HEK293T (cell line): ENCODE measurements around the gene PREX1.

Experiments
- CTCF ChIA-PET: fragments of 350-600 bp; formaldehyde crosslinking; extraction: SDS; loops from one replicate; lab custom pipeline; 2021; ENCODE audit warnings: antibody characterized with exemption, inconsistent platforms; lab: Yijun Ruan, JAX
- POLR2A ChIA-PET: fragments of 350-600 bp; formaldehyde crosslinking; extraction: SDS; loops from one replicate; lab custom pipeline; 2020; ENCODE audit warnings: antibody characterized with exemption, inconsistent platforms; lab: Yijun Ruan, JAX
- DNase-seq: peaks from one replicate; pipeline ENCODE4 v3.0.0; 2012; ENCODE audit warnings: mixed read lengths; ENCODE audit errors: extremely low spot score
- ARNT ChIP-seq: fragments of 450-650 bp; IDR thresholded peaks from 2 replicates; pipeline ENCODE4 v1.6.1; 2017; ENCODE audit warnings: mild to moderate bottlenecking
- BHLHE40 ChIP-seq: fragments of 450-650 bp; IDR thresholded peaks from 2 replicates; pipeline ENCODE4 v1.6.1; 2016; ENCODE audit warnings: mild to moderate bottlenecking, moderate library complexity, borderline replicate concordance
- CTBP1 ChIP-seq: fragments of 450-650 bp; IDR thresholded peaks from 2 replicates; pipeline ENCODE4 v1.6.1; 2016; ENCODE audit warnings: borderline replicate concordance
- ELF4 ChIP-seq: fragments of 450-650 bp; IDR thresholded peaks from 2 replicates; pipeline ENCODE4 v1.6.1; 2017; ENCODE audit warnings: antibody characterized with exemption
- FOXA1 ChIP-seq: fragments of 450-650 bp; IDR thresholded peaks from 2 replicates; pipeline ENCODE4 v1.6.1; 2016; ENCODE audit warnings: mild to moderate bottlenecking
- FOXK2 ChIP-seq: fragments of 450-650 bp; IDR thresholded peaks from 2 replicates; pipeline ENCODE4 v1.6.1; 2016; ENCODE audit warnings: mild to moderate bottlenecking
- FOXM1 ChIP-seq: fragments of 450-650 bp; IDR thresholded peaks from 2 replicates; pipeline ENCODE4 v1.6.1; 2017; ENCODE audit warnings: mild to moderate bottlenecking, borderline replicate concordance
- HDGF ChIP-seq: fragments of 450-650 bp; IDR thresholded peaks from 2 replicates; pipeline ENCODE4 v1.6.1; 2017; ENCODE audit warnings: antibody characterized with exemption, borderline replicate concordance
- L3MBTL2 ChIP-seq: fragments of 450-650 bp; conservative IDR thresholded peaks from 2 replicates; pipeline ENCODE4 v1.6.1; 2016; ENCODE audit warnings: mild to moderate bottlenecking
- LEF1 ChIP-seq: fragments of 450-650 bp; IDR thresholded peaks from 2 replicates; pipeline ENCODE4 v1.6.1; 2017; ENCODE audit warnings: mild to moderate bottlenecking, borderline replicate concordance
- NFRKB ChIP-seq: fragments of 450-650 bp; IDR thresholded peaks from 2 replicates; pipeline ENCODE4 v1.6.1; 2016; ENCODE audit warnings: mild to moderate bottlenecking, moderate library complexity
- SP1 ChIP-seq: fragments of 450-650 bp; IDR thresholded peaks from 2 replicates; pipeline ENCODE4 v1.6.1; 2017
- SUZ12 ChIP-seq: fragments of 450-650 bp; IDR thresholded peaks from 2 replicates; pipeline ENCODE4 v1.6.1; 2016; ENCODE audit warnings: mild to moderate bottlenecking
- TARDBP ChIP-seq: fragments of 450-650 bp; IDR thresholded peaks from 2 replicates; pipeline ENCODE4 v1.6.1; 2016
- ZNF384 ChIP-seq: fragments of 450-650 bp; IDR thresholded peaks from 2 replicates; pipeline ENCODE4 v1.6.1; 2016
- TF ChIP-seq, protein P1 (sequence below): fragments of 450-650 bp; IDR thresholded peaks from 2 replicates; pipeline ENCODE4 v1.6.1; 2016

The PREX1 gene

DNA sequence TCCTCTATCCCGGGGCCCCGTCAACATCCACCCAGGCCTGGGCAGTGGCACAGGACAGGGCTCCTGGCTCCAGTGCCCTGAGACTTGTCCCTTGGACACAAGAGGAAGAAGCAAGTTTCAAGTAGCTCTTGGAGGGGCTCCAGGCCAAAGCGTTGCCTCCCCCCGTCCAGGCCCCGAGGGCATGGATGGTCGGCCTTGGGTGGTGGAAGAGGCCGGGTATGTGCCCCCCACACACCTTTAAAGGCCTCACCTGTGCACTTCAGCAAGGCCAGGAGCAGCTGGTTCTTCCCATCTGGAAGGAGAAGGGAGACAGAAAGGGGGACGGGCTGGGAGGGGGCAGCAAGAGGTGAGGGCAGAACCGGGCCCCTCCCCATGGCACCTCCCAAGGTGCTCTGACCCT, 190.3 kb downstream of the PREX1 start:
- DNase-seq = no peak
- ChIA-PET POLR2A (no interaction called here), CTCF (no interaction called here)
- TF ChIP-seq FOXA1 = no peak
- no peak for TF ChIP-seq L3MBTL2
- no peak for TF ChIP-seq HDGF
- TF ChIP-seq ZNF384 = no peak
- no peak for TF ChIP-seq TARDBP
- TF ChIP-seq FOXK2 = no peak
- TF ChIP-seq ARNT = no peak
- TF ChIP-seq ELF4 = no peak
- no peak for TF ChIP-seq FOXM1
- no peak for TF ChIP-seq BHLHE40

DNA sequence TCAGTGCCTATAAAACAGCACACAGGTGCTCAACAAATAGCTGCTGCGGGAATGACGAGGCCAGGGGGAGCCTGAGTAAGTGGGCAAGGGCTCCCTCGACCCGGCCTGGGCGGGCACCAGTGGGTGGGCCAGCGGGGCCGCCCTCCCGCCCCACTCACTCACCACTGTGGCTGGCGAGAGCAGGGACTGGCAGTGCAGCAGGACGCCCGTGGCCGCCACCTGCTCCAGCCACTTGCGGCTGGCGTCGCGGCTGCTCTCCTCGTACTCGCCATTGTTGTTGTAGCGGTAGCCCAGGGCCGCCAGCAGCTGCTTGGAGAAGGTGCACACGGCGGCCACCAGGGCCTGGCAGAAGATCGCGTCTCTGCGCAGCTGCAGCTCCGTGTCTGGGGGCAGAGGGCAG, 191.5 kb downstream of the PREX1 start:
- ChIA-PET CTCF (no interaction called here), POLR2A (no interaction called here)
- no peak for DNase-seq
- no peak for TF ChIP-seq L3MBTL2
- TF ChIP-seq, protein P1, sequence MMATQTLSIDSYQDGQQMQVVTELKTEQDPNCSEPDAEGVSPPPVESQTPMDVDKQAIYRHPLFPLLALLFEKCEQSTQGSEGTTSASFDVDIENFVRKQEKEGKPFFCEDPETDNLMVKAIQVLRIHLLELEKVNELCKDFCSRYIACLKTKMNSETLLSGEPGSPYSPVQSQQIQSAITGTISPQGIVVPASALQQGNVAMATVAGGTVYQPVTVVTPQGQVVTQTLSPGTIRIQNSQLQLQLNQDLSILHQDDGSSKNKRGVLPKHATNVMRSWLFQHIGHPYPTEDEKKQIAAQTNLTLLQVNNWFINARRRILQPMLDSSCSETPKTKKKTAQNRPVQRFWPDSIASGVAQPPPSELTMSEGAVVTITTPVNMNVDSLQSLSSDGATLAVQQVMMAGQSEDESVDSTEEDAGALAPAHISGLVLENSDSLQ = no peak
- TF ChIP-seq SP1 = no peak
- no peak for TF ChIP-seq ZNF384
- no peak for TF ChIP-seq SUZ12
- no peak for TF ChIP-seq TARDBP
- no peak for TF ChIP-seq NFRKB
- no peak for TF ChIP-seq BHLHE40
- no peak for TF ChIP-seq ARNT
- no peak for TF ChIP-seq HDGF
- no peak for TF ChIP-seq FOXA1
- no peak for TF ChIP-seq CTBP1
- no peak for TF ChIP-seq LEF1

- peak; percentile 88 for DNase-seq
- CTCF ChIA-PET = no interaction called here
- POLR2A ChIA-PET = no interaction called here
- TF ChIP-seq TARDBP (no peak), CTBP1 (no peak), HDGF (no peak), FOXK2 (no peak), LEF1 (no peak), NFRKB (no peak), FOXA1 (no peak), ARNT (no peak), ZNF384 (no peak), SUZ12 (no peak), BHLHE40 (no peak)
- TF ChIP-seq, protein P1 = no peak
Measured at GRCh38 chr20:48635791-48636267, 192.0 kb downstream of the PREX1 start.

DNA sequence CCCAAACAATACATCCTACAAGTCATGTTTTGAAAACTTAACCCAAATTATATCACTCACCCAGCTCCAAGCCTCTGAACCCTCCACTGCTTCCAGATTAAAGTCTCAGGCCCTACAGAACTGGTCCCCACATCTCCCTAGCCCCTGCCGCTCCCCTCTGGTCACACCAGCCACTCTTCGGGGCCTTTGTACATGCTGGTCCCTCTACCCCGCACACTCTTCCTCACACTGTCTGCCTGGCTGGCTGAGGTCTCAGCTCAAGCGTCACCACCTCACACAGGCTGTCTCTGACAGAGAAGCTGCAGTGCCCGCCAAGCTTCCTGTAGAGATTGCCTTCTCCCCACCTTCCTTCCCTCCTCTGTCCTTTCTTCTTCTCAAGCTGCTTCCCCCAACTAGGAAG, 192.4 kb downstream of the PREX1 start:
- TF ChIP-seq SUZ12 (no peak), SP1 (no peak), BHLHE40 (no peak)
- DNase-seq = no peak
- ChIA-PET POLR2A (no interaction called here), CTCF (no interaction called here)

DNA sequence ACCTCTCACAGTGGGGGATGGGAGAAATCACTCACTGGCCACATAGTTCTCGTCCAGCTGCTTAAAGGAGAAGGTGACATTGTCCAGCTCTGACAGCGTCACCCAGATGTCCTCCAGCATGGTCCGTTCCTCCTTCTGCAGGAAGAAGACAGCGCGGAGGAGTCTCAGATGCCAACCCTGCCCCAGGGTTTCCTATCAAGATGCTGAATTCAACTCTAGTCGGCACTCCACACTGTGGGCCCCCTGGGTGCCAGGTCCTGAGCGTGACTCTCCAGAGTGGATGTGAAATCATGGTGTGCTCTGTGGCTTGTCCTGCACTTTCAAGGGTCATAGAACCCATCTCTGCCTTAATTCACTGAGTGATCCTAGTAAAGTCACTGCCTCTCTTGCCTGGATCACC, 193.2 kb downstream of the PREX1 start:
- DNase-seq = no peak
- no peak for TF ChIP-seq ELF4
- no peak for TF ChIP-seq FOXM1
- no peak for TF ChIP-seq CTBP1
- TF ChIP-seq FOXK2 = no peak
- ChIA-PET CTCF (interaction anchor here (0.5 kb wide), 1 partner anchor 65 kb away, joined by 3 read pairs; no protein-coding TSS in a partner anchor), POLR2A (no interaction called here)

- ChIA-PET POLR2A (no interaction called here), CTCF (interaction anchor here (0.6 kb wide), 1 partner anchor 703 kb away, joined by 3 read pairs; no protein-coding TSS in a partner anchor)
- TF ChIP-seq FOXM1 = no peak
- TF ChIP-seq, protein P1 = no peak
- TF ChIP-seq FOXK2 = no peak
- DNase-seq = no peak
Measured at GRCh38 chr20:48633620-48634257, 194.1 kb downstream of the PREX1 start.
